ENCODE results near the gene RGP1.

- TF ChIP-seq PATZ1 (CRISPR knock-in tag; IDR thresholded peaks at IDR 0.05; ENCODE audit: borderline replicate concordance) = no peak
- TF ChIP-seq ZFP30 (CRISPR knock-in tag; IDR thresholded peaks at IDR 0.05) = no peak
- no peak for TF ChIP-seq GLIS3 (CRISPR knock-in tag; IDR thresholded peaks at IDR 0.05)
- TF ChIP-seq CSRNP3 (CRISPR knock-in tag; IDR thresholded peaks at IDR 0.05) = no peak
- TF ChIP-seq ZNF8 (CRISPR knock-in tag; IDR thresholded peaks at IDR 0.05) = no peak
These were observed 26.9 kb downstream of the RGP1 start for GRCh38 chr9:35776018-35776417.
